Suprapubic skin (tissue), 4 donors: Measurements from ENCODE around the gene CDH4. TPM values are rescaled to one million over a fixed set of nuclear protein-coding genes. Genes with fewer than 3 reads are reported as not detected.
"Not testable (repeated sequence)": the region's sequence is repeated elsewhere in the genome, so short reads cannot be mapped to it uniquely, and the experiment has no call there.

Experiments
- DNase-seq, 2 donors: peaks; one replicate each; pipeline ENCODE4 v3.0.0-alpha.2; 2019; ENCODE audit warnings: low spot score in 2 of 2
- H3K27ac ChIP-seq: fragments of 200-600 bp; sonication (generic); one replicate; pipeline ENCODE4 v1.5.1; 2019
- H3K27me3 ChIP-seq: fragments of 200-600 bp; sonication (generic); one replicate; pipeline ENCODE4 v1.5.1; 2019
- H3K36me3 ChIP-seq: fragments of 200-600 bp; sonication (generic); one replicate; pipeline ENCODE4 v1.5.1; 2019
- H3K4me1 ChIP-seq: fragments of 200-600 bp; sonication (generic); one replicate; pipeline ENCODE4 v1.5.1; 2019
- H3K4me3 ChIP-seq: fragments of 200-600 bp; sonication (generic); one replicate; pipeline ENCODE4 v1.5.1; 2019; ENCODE audit warnings: mild to moderate bottlenecking
- H3K9me3 ChIP-seq: fragments of 200-600 bp; sonication (generic); one replicate; pipeline ENCODE4 v1.5.1; 2019
- EP300 ChIP-seq: sonication (generic); formaldehyde crosslinking; IDR thresholded peaks from one replicate; pipeline ENCODE4 v1.6.1; 2017; ENCODE audit warnings: antibody characterized with exemption
- POLR2A ChIP-seq, 2 donors: fragments of 450-650 bp; IDR thresholded peaks; one replicate each; pipeline ENCODE4 v1.6.1; 2017; ENCODE audit warnings: antibody characterized with exemption in 2 of 2, mild to moderate bottlenecking in 2 of 2, moderate library complexity in 2 of 2
- POLR2AphosphoS5 ChIP-seq, 3 donors: sonication (generic); formaldehyde crosslinking; IDR thresholded peaks; one replicate each; pipeline ENCODE4 v1.6.1; 2017; ENCODE audit warnings: antibody characterized with exemption in 3 of 3
- WGBS: methylation state at CpG from one replicate; pipeline ENCODE4 v1.1.5; 2018; 5-methylcytosine and 5-hydroxymethylcytosine counted together
- total RNA-seq, 4 donors: library from RNA; depleted of rRNA; stranded (reverse); fragments of >200 nt; gene quantifications; one replicate each; pipeline ENCODE4 v1.1.0, GENCODE V29; 2016
- TF ChIP-seq, protein P1 (sequence below), 2 donors: fragments of 200-600 bp in 1 of 2; fragments of 450-650 bp in 1 of 2; sonication (generic) in 1 of 2; IDR thresholded peaks; one replicate each; pipeline ENCODE4 v1.5.1; 2016 to 2019; ENCODE audit warnings: antibody characterized with exemption in 2 of 2, mild to moderate bottlenecking in 1 of 2, moderate library complexity in 1 of 2

CDH4 gene
- total RNA-seq, 4 donors from 2014 or later = 0.91 to 5.9 (median 2.6) TPM

DNA sequence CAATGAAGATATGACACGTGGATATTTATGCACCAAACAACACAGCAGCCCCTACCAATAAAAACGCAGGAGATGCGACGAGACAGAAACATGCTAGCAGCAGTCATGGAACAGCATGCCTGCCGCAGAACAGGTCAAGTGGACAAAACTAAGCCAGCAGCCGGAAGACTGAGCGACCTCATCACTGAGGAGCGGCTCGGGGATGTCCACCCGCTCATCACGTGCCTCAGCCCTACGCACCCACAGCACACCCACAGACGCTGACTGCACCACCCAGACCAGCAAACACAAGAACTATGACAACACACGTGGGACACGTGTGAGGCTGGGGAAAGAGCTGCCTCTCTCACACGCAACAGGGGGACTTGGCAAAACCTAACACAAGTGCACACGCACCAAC, 731.9 kb downstream of the CDH4 start:
- H3K4me3 ChIP-seq = no peak overlapping the region
- TF ChIP-seq, protein P1, sequence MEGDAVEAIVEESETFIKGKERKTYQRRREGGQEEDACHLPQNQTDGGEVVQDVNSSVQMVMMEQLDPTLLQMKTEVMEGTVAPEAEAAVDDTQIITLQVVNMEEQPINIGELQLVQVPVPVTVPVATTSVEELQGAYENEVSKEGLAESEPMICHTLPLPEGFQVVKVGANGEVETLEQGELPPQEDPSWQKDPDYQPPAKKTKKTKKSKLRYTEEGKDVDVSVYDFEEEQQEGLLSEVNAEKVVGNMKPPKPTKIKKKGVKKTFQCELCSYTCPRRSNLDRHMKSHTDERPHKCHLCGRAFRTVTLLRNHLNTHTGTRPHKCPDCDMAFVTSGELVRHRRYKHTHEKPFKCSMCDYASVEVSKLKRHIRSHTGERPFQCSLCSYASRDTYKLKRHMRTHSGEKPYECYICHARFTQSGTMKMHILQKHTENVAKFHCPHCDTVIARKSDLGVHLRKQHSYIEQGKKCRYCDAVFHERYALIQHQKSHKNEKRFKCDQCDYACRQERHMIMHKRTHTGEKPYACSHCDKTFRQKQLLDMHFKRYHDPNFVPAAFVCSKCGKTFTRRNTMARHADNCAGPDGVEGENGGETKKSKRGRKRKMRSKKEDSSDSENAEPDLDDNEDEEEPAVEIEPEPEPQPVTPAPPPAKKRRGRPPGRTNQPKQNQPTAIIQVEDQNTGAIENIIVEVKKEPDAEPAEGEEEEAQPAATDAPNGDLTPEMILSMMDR (IDR thresholded peaks at IDR 0.05) = no peak
- TF ChIP-seq POLR2AphosphoS5 (IDR thresholded peaks at IDR 0.05) (no peak), EP300 (no peak), POLR2A (IDR thresholded peaks at IDR 0.05) (no peak)
- peaks cover 55% of the 10 kb centered on the region for H3K36me3 ChIP-seq
- 84% methylated on average over 17 of the region's 17 CpGs for WGBS
- no peak overlapping the region for H3K27ac ChIP-seq
- no peaks in the 10 kb centered on the region for H3K27me3 ChIP-seq
- H3K4me1 ChIP-seq = no peaks in the 10 kb centered on the region
- no peaks in the 10 kb centered on the region for H3K9me3 ChIP-seq
- no peak for DNase-seq

DNA sequence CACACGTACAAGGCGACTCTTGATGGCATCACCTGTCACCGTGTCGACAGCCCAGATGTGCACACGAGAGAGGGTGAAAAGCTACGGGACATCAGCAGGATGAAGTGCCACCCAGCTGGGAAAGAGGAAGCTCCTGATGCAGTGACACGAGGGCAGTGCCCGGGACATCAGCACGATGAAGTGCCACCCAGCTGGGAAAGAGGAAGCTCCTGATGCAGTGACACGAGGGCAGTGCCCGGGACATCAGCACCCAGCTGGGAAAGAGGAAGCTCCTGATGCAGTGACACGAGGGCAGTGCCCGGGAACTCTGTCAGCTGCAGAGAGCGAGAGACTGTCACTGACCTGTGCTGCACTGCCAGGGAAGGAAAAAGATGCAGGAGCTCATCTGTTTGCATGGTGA, 732.4 kb downstream of the CDH4 start:
- H3K27ac ChIP-seq, H3K4me3 ChIP-seq, H3K4me1 ChIP-seq, H3K27me3 ChIP-seq, DNase-seq, H3K9me3 ChIP-seq: not testable (repeated sequence)
- WGBS = 90% methylated on average over 12 of the region's 14 CpGs
- H3K36me3 ChIP-seq = peaks cover 52% of the 10 kb centered on the region

DNA sequence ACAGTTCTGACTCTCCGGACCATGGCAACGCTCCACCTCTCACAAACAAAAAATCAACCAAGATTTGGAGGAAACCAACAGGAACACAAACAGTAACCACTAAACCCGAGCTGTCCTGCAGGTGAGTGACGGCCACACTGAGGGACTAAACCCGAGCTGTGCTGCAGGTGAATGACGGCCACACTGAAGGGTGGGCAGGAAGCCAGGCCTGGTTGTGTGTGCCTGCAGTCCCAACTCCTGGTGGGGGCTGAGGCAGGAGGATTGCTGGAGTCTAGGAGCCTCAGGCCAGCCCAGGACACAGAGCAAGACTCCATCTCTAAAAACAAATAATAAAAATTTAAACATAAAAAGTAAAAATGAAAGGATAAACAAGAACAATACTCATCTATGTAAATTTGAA, 733.0 kb downstream of the CDH4 start:
- DNase-seq = no peak
- no peaks in the 10 kb centered on the region for H3K9me3 ChIP-seq
- 92% methylated on average over 6 of the region's 6 CpGs for WGBS
- no peaks in the 10 kb centered on the region for H3K27me3 ChIP-seq
- no peak for TF ChIP-seq POLR2AphosphoS5 (IDR thresholded peaks at IDR 0.05)
- TF ChIP-seq, protein P1 (IDR thresholded peaks at IDR 0.05) = no peak
- TF ChIP-seq POLR2A (IDR thresholded peaks at IDR 0.05) = no peak
- no peak for TF ChIP-seq EP300
- H3K27ac ChIP-seq = no peak overlapping the region
- H3K36me3 ChIP-seq = peaks cover 50% of the 10 kb centered on the region
- H3K4me3 ChIP-seq = no peak overlapping the region
- no peaks in the 10 kb centered on the region for H3K4me1 ChIP-seq

DNA sequence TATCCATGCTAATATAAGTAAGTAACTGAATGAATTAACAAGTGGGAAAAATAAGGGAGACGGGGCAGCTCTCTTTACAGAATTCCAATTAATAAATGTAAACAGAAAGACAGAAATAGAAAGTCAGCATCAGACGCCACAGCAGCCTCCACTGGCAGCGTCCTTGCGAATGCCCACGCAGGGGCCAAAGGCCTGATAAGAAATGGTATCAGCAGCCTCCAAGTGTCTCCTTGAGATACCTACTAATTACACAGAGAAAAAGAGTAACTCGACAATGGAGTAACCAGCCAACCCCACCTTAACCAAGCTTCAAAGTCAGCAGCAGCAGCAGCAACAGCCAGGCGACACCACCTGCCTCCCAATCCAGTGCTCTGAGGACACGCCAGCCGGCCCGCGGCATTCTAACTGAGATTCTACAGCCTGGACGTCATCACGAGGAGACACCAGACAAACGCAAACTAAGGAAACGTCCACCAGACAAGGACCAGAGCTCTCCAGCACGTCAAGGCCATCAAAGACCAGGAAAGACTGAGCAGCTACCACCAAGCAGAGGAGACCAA, 734.8 kb downstream of the CDH4 start:
- WGBS = 93% methylated on average over 16 of the region's 16 CpGs
- Histone ChIP-seq H3K36me3 (peaks cover 63% of the 10 kb centered on the region), H3K4me1 (no peaks in the 10 kb centered on the region), H3K9me3 (peaks cover 3% of the 10 kb centered on the region), H3K27me3 (no peaks in the 10 kb centered on the region), H3K4me3 (no peak overlapping the region), H3K27ac (no peak overlapping the region)
- TF ChIP-seq EP300 = no peak
- TF ChIP-seq POLR2A (IDR thresholded peaks at IDR 0.05) = no peak
- TF ChIP-seq, protein P1 (IDR thresholded peaks at IDR 0.05) = no peak
- TF ChIP-seq POLR2AphosphoS5 (IDR thresholded peaks at IDR 0.05) = no peak
- no peak for DNase-seq

DNA sequence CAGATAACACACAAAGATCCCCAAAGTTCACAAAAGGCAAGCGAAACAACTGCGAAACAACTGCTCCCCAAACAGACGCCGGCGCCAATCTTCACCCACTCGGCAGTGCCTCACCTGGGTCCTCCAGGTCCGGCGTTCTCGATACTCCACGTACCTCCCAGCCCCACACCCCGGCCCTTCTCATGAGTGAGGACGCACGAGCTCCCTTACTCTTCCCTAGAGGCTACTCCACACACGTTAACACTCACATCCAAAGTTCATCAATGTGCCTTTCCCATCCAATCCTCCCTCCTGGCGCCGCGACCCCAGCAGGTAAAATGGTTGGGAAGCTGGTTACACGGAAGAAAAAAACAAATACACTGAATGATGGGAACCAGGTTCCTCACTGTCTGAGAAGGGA, 736.6 kb downstream of the CDH4 start:
- Histone ChIP-seq H3K36me3 (peaks cover 75% of the 10 kb centered on the region), H3K4me1 (no peaks in the 10 kb centered on the region), H3K27ac (no peak overlapping the region), H3K9me3 (peaks cover 6% of the 10 kb centered on the region), H3K27me3 (no peaks in the 10 kb centered on the region), H3K4me3 (no peak overlapping the region)
- no peak for TF ChIP-seq POLR2A (IDR thresholded peaks at IDR 0.05)
- TF ChIP-seq POLR2AphosphoS5 (IDR thresholded peaks at IDR 0.05) = no peak
- no peak for TF ChIP-seq EP300
- TF ChIP-seq, protein P1 (IDR thresholded peaks at IDR 0.05) = no peak
- no peak for DNase-seq
- WGBS = 95% methylated on average over 18 of the region's 18 CpGs

DNA sequence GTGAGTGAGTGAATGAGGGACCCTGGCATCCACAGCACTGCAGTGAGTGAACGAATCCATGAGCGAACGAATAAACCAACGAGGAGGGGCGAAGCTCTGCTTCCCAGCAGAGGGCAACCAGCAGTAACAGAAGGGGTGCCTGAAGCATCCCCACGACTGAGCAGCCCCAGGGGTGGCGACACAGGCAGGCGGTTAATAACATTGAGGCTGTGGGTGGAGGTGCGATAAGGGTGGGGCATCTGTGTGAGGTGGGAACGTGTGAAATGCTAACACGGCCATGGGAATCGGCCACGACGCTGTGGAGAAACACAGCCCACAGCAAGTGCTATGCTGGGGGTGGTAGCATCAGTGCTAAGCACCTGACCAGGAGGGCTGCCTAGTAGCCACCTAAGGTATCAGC, 737.7 kb downstream of the CDH4 start:
- TF ChIP-seq, protein P1 (IDR thresholded peaks at IDR 0.05) = no peak
- no peak for TF ChIP-seq EP300
- TF ChIP-seq POLR2A (IDR thresholded peaks at IDR 0.05) = no peak
- TF ChIP-seq POLR2AphosphoS5 (IDR thresholded peaks at IDR 0.05) = no peak
- DNase-seq = no peak
- Histone ChIP-seq H3K36me3 (peaks cover 75% of the 10 kb centered on the region), H3K4me3 (no peak overlapping the region), H3K9me3 (peaks cover 6% of the 10 kb centered on the region), H3K27me3 (no peaks in the 10 kb centered on the region), H3K4me1 (no peaks in the 10 kb centered on the region), H3K27ac (no peak overlapping the region)
- WGBS = 87% methylated on average over 14 of the region's 14 CpGs
